Activated CD4-positive, alpha-beta T cell treated with anti-CD3 and anti-CD28 coated beads, Interleukin-2, amount 50 U/mL, for 4 hours (primary cell): ENCODE measurements around the gene HIF1AN.

ENCODE experiments used
- DNase-seq, 2 experiments: peaks; one replicate each; pipeline ENCODE4 v3.0.0-alpha.2; 2020

HIF1AN gene

GRCh38 chr10:100522107-100522801, 13.5 kb upstream of the HIF1AN start:
- no peak for DNase-seq

- no peak for DNase-seq
Measured at GRCh38 chr10:100522945-100523344, 12.8 kb upstream of the HIF1AN start.

- DNase-seq, result no peak
Measured at GRCh38 chr10:100524206-100524605, 11.5 kb upstream of the HIF1AN start.

GRCh38 chr10:100524638-100525037, 11.1 kb upstream of the HIF1AN start:
- DNase-seq, result no peak

- DNase-seq, result no peak
Measured at GRCh38 chr10:100528123-100528886, 7.4 kb upstream of the HIF1AN start.

GRCh38 chr10:100528921-100529474, 6.7 kb upstream of the HIF1AN start:
- DNase-seq, result no peak

- DNase-seq, result peak; percentile 81 to 85
Measured at GRCh38 chr10:100529475-100530298, 6.1 kb upstream of the HIF1AN start, which contains the start of gene NDUFB8. Gene NDUFB8, minus strand, starts transcription at chr10:100529871. Its CDS starts 20 bp downstream, at chr10:100529851.

- no peak for DNase-seq
Measured at GRCh38 chr10:100531761-100532160, 4.0 kb upstream of the HIF1AN start.

GRCh38 chr10:100534726-100535125, 1.0 kb upstream of the HIF1AN start:
- DNase-seq, result no peak

GRCh38 chr10:100535338-100535714, 417 bp upstream of the HIF1AN start:
- DNase-seq, result no peak

- no peak for DNase-seq
Measured at GRCh38 chr10:100537475-100537874, 1.7 kb downstream of the HIF1AN start.

- DNase-seq, result no peak
Measured at GRCh38 chr10:100544950-100545349, 9.2 kb downstream of the HIF1AN start.

- DNase-seq, result no peak
Measured at GRCh38 chr10:100551196-100551595, 15.5 kb downstream of the HIF1AN start.

- no peak for DNase-seq
Measured at GRCh38 chr10:100551738-100552137, 16.0 kb downstream of the HIF1AN start.

GRCh38 chr10:100553929-100554328, 18.2 kb downstream of the HIF1AN start:
- no peak for DNase-seq

- DNase-seq, result no peak
Measured at GRCh38 chr10:100554902-100555301, 19.2 kb downstream of the HIF1AN start.

- no peak for DNase-seq
Measured at GRCh38 chr10:100560248-100560647, 24.5 kb downstream of the HIF1AN start.

GRCh38 chr10:100561005-100561404, 25.3 kb downstream of the HIF1AN start:
- no peak for DNase-seq

- peak; percentile 71 to 74 for DNase-seq
Measured at GRCh38 chr10:100562008-100562672, 26.4 kb downstream of the HIF1AN start.

- DNase-seq, result no peak
Measured at GRCh38 chr10:100565206-100565985, 29.7 kb downstream of the HIF1AN start.

GRCh38 chr10:100566561-100566960, 30.8 kb downstream of the HIF1AN start:
- no peak for DNase-seq

- no peak for DNase-seq
Measured at GRCh38 chr10:100567249-100567648, 31.5 kb downstream of the HIF1AN start.
